AG09309 (cell line): Measurements from ENCODE around the gene IL4I1.

Experiments used
- DNase-seq: peaks from one replicate; pipeline ENCODE4 v3.0.0-alpha.2; 2010; ENCODE audit warnings: low read depth
- H3K4me3 ChIP-seq: 2 replicates; pipeline ENCODE4 v1.5.1; 2011; ENCODE audit warnings: mild to moderate bottlenecking, low read depth, low read length, moderate library complexity; ENCODE audit not compliant: control insufficient read depth
- TF ChIP-seq, protein P1 (sequence below): IDR thresholded peaks from 2 replicates; pipeline ENCODE4 v1.5.1; 2011; ENCODE audit warnings: mild to moderate bottlenecking, low read depth, low read length, inconsistent platforms; ENCODE audit not compliant: insufficient read depth, control insufficient read depth; ENCODE audit errors: missing control alignments

Gene IL4I1

DNA sequence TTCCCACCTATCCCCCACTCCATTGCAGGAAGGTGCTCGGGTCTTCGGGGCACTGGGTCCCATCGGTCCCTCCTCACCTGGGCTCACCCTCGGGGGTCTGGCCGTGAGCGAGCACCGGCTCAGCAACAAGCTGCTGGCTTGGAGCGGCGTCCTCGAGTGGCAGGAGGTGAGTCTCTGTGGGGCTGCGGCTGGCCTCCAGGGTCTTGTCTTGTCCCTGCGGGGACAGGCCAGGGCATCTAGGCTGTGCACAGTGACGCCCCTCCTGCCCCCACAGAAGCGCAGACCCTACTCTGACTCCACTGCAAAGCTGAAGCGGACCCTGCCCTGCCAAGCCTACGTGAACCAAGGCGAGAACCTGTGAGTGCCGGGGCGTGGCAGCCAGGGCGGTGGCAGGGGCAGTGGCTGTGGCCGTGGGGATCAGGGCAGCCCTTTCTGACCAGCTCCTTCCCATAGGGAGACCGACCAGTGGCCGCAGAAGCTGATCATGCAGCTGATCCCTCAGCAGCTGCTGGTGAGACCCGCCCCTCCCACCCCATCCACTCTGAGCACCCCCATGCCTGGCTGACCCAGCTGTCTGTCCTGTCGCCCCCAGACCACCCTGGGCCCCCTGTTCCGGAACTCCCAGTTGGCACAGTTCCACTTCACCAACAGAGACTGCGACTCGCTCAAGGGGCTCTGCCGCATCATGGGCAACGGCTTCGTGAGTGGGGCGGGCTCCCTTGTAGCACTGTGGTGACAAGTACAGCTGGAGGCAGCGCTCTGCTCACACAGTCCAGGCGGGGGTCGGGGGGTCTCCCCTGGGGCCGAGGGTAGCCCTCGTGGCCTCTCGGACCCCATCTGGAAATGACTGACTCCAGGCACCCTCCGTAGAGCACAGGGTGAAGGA, 42.1 kb downstream of the IL4I1 start:
- TF ChIP-seq, protein P1, sequence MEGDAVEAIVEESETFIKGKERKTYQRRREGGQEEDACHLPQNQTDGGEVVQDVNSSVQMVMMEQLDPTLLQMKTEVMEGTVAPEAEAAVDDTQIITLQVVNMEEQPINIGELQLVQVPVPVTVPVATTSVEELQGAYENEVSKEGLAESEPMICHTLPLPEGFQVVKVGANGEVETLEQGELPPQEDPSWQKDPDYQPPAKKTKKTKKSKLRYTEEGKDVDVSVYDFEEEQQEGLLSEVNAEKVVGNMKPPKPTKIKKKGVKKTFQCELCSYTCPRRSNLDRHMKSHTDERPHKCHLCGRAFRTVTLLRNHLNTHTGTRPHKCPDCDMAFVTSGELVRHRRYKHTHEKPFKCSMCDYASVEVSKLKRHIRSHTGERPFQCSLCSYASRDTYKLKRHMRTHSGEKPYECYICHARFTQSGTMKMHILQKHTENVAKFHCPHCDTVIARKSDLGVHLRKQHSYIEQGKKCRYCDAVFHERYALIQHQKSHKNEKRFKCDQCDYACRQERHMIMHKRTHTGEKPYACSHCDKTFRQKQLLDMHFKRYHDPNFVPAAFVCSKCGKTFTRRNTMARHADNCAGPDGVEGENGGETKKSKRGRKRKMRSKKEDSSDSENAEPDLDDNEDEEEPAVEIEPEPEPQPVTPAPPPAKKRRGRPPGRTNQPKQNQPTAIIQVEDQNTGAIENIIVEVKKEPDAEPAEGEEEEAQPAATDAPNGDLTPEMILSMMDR = no peak
- no peak for DNase-seq

GRCh38 chr19:49853852-49854377, 42.8 kb downstream of the IL4I1 start:
- H3K4me3 ChIP-seq = no peak overlapping the region
- DNase-seq = no peak

More for the DNA sequence above, 42.1 kb downstream of the IL4I1 start:
- H3K4me3 ChIP-seq = no peak overlapping the region

GRCh38 chr19:49852631-49853126, 44.0 kb downstream of the IL4I1 start:
- H3K4me3 ChIP-seq = peak overlapping the region; percentile 87
- no peak for DNase-seq
- TF ChIP-seq, protein P1 = no peak

More at GRCh38 chr19:49853852-49854377, 42.8 kb downstream of the IL4I1 start:
- TF ChIP-seq, protein P1 = no peak

GRCh38 chr19:49851456-49852259, 45.0 kb downstream of the IL4I1 start:
- peak overlapping the region; percentile 87 for H3K4me3 ChIP-seq
- DNase-seq = no peak
- TF ChIP-seq, protein P1 = no peak

GRCh38 chr19:49850487-49851342, 46.0 kb downstream of the IL4I1 start, which contains the start of gene PTOV1:
TSS of gene PTOV1 (plus strand) at chr19:49851159.
- peak within 1 kb of the TSS; percentile 87 for H3K4me3 ChIP-seq
- TF ChIP-seq, protein P1 = no peak
- DNase-seq = peak; percentile 56

- peak overlapping the region; percentile 87 for H3K4me3 ChIP-seq
Observed at GRCh38 chr19:49850221-49850486, 46.5 kb downstream of the IL4I1 start.

More at GRCh38 chr19:49850221-49850486, 46.5 kb downstream of the IL4I1 start:
- TF ChIP-seq, protein P1 = no peak
- DNase-seq = no peak
